Right atrium auricular region (tissue), 2 donors: ENCODE results near the gene EIF2D. TPM values are rescaled to one million over a fixed set of nuclear protein-coding genes. Genes with fewer than 3 reads are reported as not detected.

Experiments used
- DNase-seq: peaks from one replicate; pipeline ENCODE4 v3.0.0-alpha.2; 2019; ENCODE audit warnings: low spot score
- H3K27ac ChIP-seq, 2 donors: fragments of 200-600 bp; sonication (generic); 1 replicate in 1 of 2; 2 replicates in 1 of 2; pipeline ENCODE4 v1.5.1; 2016 to 2019
- H3K27me3 ChIP-seq, 2 donors: fragments of 200-600 bp; sonication (generic); one replicate each; pipeline versions ENCODE4 v1.5.1 to v1.6.0; 2017 to 2019
- H3K36me3 ChIP-seq: fragments of 200-600 bp; sonication (generic); one replicate; pipeline ENCODE4 v1.5.1; 2016
- H3K4me1 ChIP-seq, 2 donors: fragments of 200-600 bp; sonication (generic); one replicate each; pipeline versions ENCODE4 v1.5.1 to v1.6.0; 2017 to 2019
- H3K4me3 ChIP-seq, 2 donors: fragments of 200-600 bp; sonication (generic); 1 replicate in 1 of 2; 2 replicates in 1 of 2; pipeline ENCODE4 v1.5.1; 2017 to 2019; ENCODE audit warnings: mild to moderate bottlenecking in 1 of 2, moderate library complexity in 1 of 2
- H3K9me3 ChIP-seq, 2 donors: fragments of 200-600 bp; sonication (generic); one replicate each; pipeline ENCODE4 v1.5.1; 2019
- CTCF ChIP-seq, 2 donors: fragments of 200-600 bp; sonication (generic); IDR thresholded peaks; one replicate each; pipeline ENCODE4 v1.5.1; 2019; ENCODE audit warnings: antibody characterized with exemption in 2 of 2
- total RNA-seq, 2 donors: library from RNA; depleted of rRNA; stranded (reverse); fragments of >200 nt; gene quantifications; one replicate each; pipeline ENCODE4 v1.1.0, GENCODE V29; 2016

EIF2D gene
- total RNA-seq, 2 donors from 2014 or later, result 21.7 to 30.4 TPM

- no peak overlapping the region for H3K27ac ChIP-seq
- peaks cover 0 to 8% of the 10 kb centered on the region in 2 donors for H3K4me1 ChIP-seq
- H3K36me3 ChIP-seq, result peaks cover 46% of the 10 kb centered on the region
- no peaks in the 10 kb centered on the region for H3K27me3 ChIP-seq
- DNase-seq, result no peak
- no peak overlapping the region for H3K4me3 ChIP-seq
- peak; percentile 54 to 71 for TF ChIP-seq CTCF (IDR thresholded peaks at IDR 0.05)
- no peaks in the 10 kb centered on the region for H3K9me3 ChIP-seq
Measured at GRCh38 chr1:206608108-206608698, 4.1 kb downstream of the EIF2D start.

DNA sequence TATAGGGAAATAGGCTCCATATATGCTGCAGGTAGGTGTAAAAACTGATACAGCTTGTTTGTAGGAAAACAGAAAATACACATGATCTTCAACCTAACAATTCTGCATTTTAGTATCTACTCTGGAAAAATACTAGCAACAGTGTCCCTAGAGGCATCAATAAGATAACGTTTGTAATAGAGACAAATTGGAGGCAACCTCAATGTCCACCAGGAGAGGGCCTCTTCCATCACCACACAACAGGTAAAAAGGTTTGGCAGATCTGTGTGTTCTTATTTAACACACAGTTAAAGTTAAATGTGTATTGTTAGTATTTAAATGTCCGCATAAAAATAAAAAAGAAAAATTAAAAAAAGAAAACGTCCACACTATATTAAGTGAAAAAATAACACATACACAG is 5.4 kb downstream of the EIF2D start:
- H3K4me3 ChIP-seq, result no peak overlapping the region
- TF ChIP-seq CTCF (IDR thresholded peaks at IDR 0.05), result no peak
- H3K27ac ChIP-seq, result no peak overlapping the region
- no peaks in the 10 kb centered on the region for H3K27me3 ChIP-seq
- H3K36me3 ChIP-seq, result peaks cover 59% of the 10 kb centered on the region
- no peaks in the 10 kb centered on the region for H3K9me3 ChIP-seq
- peaks cover 0 to 8% of the 10 kb centered on the region in 2 donors for H3K4me1 ChIP-seq
- no peak for DNase-seq

DNA sequence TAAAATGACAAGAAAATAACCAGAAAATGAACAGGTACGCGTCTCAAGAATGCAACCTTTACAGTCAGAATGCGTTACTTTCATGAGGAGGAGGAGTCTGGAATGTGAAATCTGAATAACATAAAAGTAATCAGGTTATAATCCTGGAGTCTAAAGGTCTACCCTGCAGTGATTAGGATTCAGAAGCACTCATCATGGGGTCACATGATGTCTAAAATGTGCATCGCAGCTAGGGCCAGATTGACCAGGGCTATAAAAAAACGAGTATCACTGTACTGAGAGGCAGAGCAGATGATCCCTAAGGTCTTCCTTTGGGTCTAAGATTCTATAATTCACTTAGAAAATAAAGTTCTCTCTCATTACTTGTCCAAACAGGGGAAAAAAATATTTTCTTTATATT is 7.4 kb downstream of the EIF2D start:
- peaks cover 76% of the 10 kb centered on the region for H3K36me3 ChIP-seq

GRCh38 chr1:206600527-206600926 is 11.7 kb downstream of the EIF2D start:
- Histone ChIP-seq H3K27ac (no peak overlapping the region), H3K36me3 (peaks cover 95% of the 10 kb centered on the region), H3K9me3 (no peaks in the 10 kb centered on the region), H3K27me3 (no peaks in the 10 kb centered on the region), H3K4me1 (no peaks in the 10 kb centered on the region), H3K4me3 (no peak overlapping the region)
- no peak for DNase-seq
- no peak for TF ChIP-seq CTCF (IDR thresholded peaks at IDR 0.05)

More for the DNA sequence above, 7.4 kb downstream of the EIF2D start:
- Histone ChIP-seq H3K9me3 (no peaks in the 10 kb centered on the region), H3K27ac (no peak overlapping the region), H3K4me3 (no peak overlapping the region), H3K27me3 (no peaks in the 10 kb centered on the region), H3K4me1 (no peaks in the 10 kb centered on the region)
- DNase-seq, result no peak
- no peak for TF ChIP-seq CTCF (IDR thresholded peaks at IDR 0.05)

DNA sequence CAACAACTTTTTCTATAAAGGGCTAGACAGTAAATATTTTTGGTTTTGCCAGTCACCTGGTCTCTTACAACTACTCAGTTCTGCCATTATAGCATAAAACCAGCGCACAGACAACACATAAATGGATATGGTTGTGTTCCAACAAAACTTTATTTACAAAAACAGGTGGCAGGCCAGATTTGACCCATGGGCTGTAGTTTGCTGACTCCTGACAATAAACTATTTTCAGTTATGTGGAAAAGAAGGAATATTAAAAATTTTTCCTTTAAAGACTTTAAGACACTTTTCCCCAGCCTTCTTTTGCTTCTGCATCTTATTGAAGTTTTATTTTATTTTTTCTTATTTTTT is 16.0 kb downstream of the EIF2D start:
- Histone ChIP-seq H3K27me3 (no peaks in the 10 kb centered on the region), H3K9me3 (no peaks in the 10 kb centered on the region), H3K27ac (no peak overlapping the region), H3K36me3 (peaks cover 95% of the 10 kb centered on the region), H3K4me1 (no peaks in the 10 kb centered on the region), H3K4me3 (no peak overlapping the region)
- no peak for DNase-seq
- TF ChIP-seq CTCF (IDR thresholded peaks at IDR 0.05), result no peak
